DMS53 (cell line): ENCODE results near the gene KCNJ11.

ENCODE experiments used
- DNase-seq: peaks from one replicate; lab custom pipeline; 2025; lab: John Stamatoyannopoulos, UW

The KCNJ11 gene

GRCh38 chr11:17366495-17366894 lies 22.0 kb downstream of the KCNJ11 start:
- no peak for DNase-seq

DNA sequence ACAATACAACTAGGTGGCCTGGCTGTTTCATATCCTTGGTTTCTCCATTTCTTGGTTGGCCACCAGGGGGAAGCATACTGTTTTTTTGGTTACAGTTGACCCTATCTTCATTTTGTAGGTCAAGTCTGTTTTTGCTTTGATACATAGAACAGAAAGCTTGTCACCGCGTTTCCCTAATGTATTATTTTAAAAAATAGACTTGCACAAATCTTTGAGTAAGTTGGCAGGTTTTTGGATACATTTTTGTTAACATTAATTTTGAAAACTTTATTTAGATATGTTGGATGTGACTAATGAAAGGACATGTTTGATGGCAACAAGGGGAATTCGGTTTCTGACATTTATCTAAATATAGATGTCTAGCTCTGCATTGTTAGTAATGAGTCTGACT lies 33.9 kb downstream of the KCNJ11 start:
- DNase-seq: peak; percentile 85

DNA sequence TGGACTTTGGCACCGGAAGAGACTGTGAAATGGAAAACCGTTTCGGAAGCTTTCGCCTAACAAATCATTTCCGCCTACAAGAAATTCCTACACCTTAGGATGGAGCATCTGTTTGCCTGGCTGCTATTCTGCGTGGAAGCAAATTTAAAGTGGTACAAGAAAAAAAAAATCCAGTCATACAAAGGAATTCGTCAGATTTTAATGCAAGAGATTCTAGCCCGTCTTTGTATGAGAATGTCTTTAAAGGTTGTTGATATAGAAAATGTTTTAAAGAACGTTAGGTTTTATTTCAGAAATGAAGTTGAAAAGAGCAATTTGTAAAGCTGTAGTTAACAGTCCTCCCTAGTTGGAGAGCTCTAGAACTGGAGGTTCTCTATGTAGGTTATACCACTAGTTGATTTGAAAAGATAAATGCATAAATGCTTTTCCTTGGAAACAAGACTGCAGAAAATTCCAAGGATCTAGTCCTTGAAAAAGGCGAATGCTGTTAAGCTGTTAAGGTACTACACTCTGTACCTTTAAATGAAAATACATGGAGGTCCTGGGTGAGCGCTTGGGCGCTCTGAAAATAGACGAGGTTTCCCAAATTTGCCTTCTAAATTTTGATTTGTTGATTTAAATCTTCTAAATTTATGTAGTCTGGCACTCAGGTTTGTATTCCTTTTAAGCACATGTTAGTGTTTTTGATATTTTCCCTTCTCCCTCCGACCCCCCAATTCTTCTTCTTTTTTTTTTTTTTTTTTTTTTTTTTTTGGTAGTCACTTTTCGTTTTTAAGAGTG lies 34.4 kb downstream of the KCNJ11 start:
- peak; percentile 62 for DNase-seq

DNA sequence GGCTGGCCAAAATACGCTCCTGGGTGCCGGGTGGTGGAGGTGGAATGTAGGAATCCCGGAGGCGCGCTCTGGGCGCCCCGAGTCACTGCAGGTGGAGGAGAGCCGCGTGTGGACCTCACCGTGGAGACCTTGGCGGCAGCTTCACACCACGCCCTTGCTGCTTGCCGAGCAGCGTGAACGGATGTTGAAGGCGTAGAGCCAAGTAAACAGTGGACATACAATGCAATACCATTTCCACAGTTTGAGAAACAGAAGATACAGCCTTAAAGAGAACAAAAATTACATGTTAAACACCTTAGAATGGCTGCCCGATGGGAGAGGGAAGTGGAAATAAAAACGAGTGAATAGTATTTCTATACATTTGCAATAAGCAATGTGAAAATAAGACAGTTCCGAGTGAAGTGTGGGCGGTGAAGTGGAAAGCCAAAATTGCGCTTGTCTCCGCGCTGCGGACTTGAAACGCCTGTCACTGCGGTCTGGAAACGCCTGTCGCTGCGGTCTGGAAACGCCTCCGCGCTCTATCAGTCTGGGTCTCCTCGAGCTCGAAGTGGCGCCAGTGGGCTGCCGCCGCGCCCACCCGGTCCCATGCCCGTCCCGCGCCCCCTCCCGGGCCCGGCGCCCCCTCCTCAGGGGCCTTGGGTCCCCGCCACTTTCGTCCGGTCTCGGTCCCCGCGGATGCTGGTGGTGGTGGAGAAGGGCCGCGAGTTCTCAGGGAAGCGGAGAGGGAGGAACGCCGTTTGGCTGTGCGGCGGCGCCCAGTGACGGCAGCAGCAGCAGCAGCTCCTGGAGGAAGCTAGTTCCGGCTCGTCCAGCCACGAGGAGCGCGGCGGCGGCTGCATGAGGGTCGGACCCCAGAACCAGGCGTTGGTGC lies 35.3 kb downstream of the KCNJ11 start:
- DNase-seq: peak; percentile 91

DNA sequence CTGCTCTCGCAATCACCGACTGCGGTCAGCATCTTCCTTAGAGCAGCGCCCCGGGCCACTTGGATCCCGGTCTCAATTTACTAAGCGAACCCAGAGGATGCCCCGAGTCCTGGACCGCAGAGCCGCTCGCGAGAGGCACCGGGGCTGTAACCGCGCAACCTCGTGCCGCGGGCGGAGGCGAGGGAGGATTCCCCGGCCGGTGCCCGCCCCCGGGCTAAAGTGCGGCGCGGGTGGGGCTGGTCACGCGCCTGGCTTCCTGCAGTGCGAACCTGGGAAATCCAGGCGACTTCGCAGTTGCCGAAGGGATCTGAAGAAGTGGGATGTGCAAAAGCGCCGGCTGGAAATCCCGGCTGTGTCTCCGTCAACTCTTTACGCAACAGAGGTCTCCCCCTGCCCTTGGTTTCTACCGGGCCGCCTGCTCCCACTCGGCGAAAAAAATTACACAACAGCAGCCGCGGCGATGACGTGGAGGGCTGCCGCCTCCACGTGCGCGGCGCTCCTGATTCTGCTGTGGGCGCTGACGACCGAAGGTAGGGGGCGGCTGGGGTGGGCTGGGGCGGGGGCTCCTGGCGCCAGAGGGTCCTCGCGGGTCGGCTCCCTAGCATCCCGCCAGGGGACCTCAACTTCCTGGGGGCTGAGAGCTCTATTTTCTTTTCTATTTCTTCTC lies 36.8 kb downstream of the KCNJ11 start, which contains the start of gene NCR3LG1:
Gene NCR3LG1, plus strand, starts transcription at position 291 of the 667 bp plus-strand sequence. Its CDS starts 170 bp downstream, at position 461.
- DNase-seq: peak; percentile 92

- DNase-seq: no peak
Observed at GRCh38 chr11:17351172-17351509, 37.3 kb downstream of the KCNJ11 start.

DNA sequence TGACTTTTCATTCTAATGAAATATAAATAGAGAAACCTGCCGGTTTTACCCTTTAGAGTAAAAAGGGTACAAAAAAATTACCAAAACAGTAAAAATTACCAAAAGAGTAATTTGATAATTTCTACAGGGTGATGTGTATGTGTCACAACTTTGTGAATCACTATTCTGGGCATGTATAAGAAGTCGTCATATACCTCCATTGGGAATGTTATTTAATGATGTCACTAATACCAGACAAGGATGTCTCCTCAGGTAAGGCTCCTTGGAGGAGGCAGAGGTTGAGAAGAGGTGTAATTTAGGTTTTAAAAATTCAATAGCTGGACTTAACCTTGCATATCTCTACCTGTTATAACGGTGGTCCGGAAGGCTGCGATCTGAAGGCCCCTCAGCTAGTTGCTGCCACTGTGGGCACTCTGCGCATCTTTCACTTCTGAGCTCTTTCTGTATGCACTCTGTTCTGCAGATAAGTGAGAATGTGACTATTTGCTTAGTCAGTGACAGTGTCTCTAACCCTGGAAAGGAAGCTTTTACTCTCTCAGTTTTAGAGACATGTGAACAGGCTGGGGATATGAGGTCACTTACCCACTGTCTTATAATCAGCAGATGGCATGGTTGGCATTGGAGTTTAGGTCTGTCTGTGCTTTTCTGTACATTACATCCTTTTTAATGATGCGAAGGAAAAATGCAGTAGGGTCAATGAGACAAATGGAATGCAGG lies 37.8 kb downstream of the KCNJ11 start:
- DNase-seq: peak; percentile 23

DNA sequence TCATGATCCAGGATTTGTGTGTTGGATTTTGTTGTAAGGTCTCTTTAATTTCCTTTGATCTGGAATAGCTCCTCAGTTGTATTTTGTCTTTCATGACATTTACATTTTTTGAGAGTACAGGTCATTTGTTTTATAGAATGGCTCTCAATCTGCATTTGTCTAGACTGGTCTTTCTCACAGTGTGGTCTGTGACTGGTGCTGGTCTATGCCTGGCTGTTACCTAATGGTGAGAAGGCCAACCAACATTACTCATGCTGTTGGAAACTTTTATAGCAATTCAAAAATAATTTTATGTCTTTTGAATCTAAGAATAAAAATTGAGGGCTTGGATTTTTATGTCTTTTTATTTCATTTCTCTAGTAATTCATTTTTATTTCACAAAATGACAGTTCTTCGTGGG lies 40.8 kb downstream of the KCNJ11 start:
- no peak for DNase-seq

- DNase-seq: no peak
Observed at GRCh38 chr11:17343907-17344306, 44.6 kb downstream of the KCNJ11 start.

DNA sequence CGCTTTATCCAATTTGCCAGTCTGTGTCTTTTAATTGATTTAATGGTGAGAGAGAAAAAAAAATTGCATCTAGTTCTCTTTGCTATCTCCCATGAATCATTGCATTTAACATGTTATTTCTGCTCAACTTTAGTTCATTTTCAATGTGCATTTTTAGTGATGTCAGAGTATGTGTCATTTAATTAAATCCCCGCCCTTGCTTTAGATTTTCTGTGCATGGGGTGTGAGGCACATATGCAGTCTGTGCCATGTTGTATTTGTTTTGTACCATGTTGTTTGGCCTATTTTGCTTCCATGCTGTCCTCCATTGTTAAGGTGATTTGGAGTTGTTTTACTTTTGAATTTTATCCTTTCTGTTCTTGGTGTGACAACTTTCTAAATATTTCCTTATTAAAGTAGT lies 45.2 kb downstream of the KCNJ11 start:
- DNase-seq: no peak
